HepG2 (cell line): ENCODE results near the gene STK32C. TPM values are rescaled to one million over a fixed set of nuclear protein-coding genes. Genes with fewer than 3 reads are reported as not detected.
A peak's percentile ranks its signal among the peaks of the same experiment; 100 is the strongest.

Source experiments
- FOXJ3 ChIP-seq: sonication (generic); formaldehyde crosslinking; IDR thresholded peaks from 2 replicates; pipeline ENCODE4 v1.4.0; 2020; ENCODE audit warnings: missing genetic modification reagents, mild to moderate bottlenecking, borderline replicate concordance
- LCORL ChIP-seq, 2 experiments: fragments of 450-650 bp in 1 of 2; sonication (generic) in 1 of 2; formaldehyde crosslinking in 1 of 2; IDR thresholded peaks; 2 replicates each; pipeline versions ENCODE4 v1.5.0 to v1.6.1; 2017 to 2020; ENCODE audit warnings: antibody characterized with exemption in 1 of 2, missing genetic modification reagents in 1 of 2
- MED1 ChIP-seq: sonication (generic); formaldehyde crosslinking; IDR thresholded peaks from 2 replicates; pipeline ENCODE4 v1.4.0; 2020; ENCODE audit warnings: missing genetic modification reagents
- MNT ChIP-seq: fragments of 450-650 bp; IDR thresholded peaks from 2 replicates; pipeline ENCODE4 v1.6.1; 2016
- MYC ChIP-seq: sonication (generic); formaldehyde crosslinking; IDR thresholded peaks from 2 replicates; pipeline ENCODE4 v1.9.0; 2021; ENCODE audit warnings: missing genetic modification reagents, borderline replicate concordance
- NR2F2 ChIP-seq: IDR thresholded peaks from 2 replicates; pipeline ENCODE4 v1.6.1; 2012; ENCODE audit warnings: low read depth, inconsistent platforms, borderline replicate concordance
- RARG ChIP-seq: sonication (generic); formaldehyde crosslinking; IDR thresholded peaks from 2 replicates; pipeline ENCODE4 v1.4.0; 2020; ENCODE audit warnings: low read depth, mild to moderate bottlenecking, missing genetic modification reagents
- RERE ChIP-seq: IDR thresholded peaks from 2 replicates; pipeline ENCODE4 v1.6.1; 2016; ENCODE audit warnings: low read depth, missing genetic modification reagents, missing compliant biosample characterization
- ZNF12 ChIP-seq: sonication (generic); formaldehyde crosslinking; IDR thresholded peaks from 2 replicates; pipeline ENCODE4 v1.5.0; 2020; ENCODE audit warnings: missing genetic modification reagents
- ZNF292 ChIP-seq: sonication (generic); formaldehyde crosslinking; IDR thresholded peaks from 2 replicates; pipeline ENCODE4 v1.8.1; 2022; ENCODE audit warnings: mild to moderate bottlenecking, low read depth, missing genetic modification reagents, borderline replicate concordance
- ZNF30 ChIP-seq: sonication (generic); formaldehyde crosslinking; IDR thresholded peaks from 2 replicates; pipeline ENCODE4 v1.5.0; 2020; ENCODE audit warnings: mild to moderate bottlenecking, missing genetic modification reagents
- ZNF576 ChIP-seq: sonication (generic); formaldehyde crosslinking; IDR thresholded peaks from 2 replicates; pipeline ENCODE4 v1.4.0; 2020; ENCODE audit warnings: mild to moderate bottlenecking, missing genetic modification reagents
- ZNF607 ChIP-seq: sonication (generic); formaldehyde crosslinking; IDR thresholded peaks from 2 replicates; pipeline ENCODE4 v1.5.1; 2020; ENCODE audit warnings: missing genetic modification reagents, mild to moderate bottlenecking, borderline replicate concordance
- polyA plus RNA-seq, 8 experiments: library from polyadenylated mRNA; depleted of rRNA in 3 of 8; stranded (reverse) in 7 of 8; unstranded in 1 of 8; fragments of >200 nt; fragmentation: Illumina TruSeq in 4 of 8; extraction: Trizol in 4 of 8; gene quantifications; 2 replicates each; pipeline versions ENCODE4 v1.2.1 to v1.2.3, GENCODE V29; 2011 to 2016; ENCODE audit warnings: low read depth in 4 of 8, missing spikeins in 1 of 8, mixed read lengths in 1 of 8; ENCODE audit not compliant: insufficient read depth in 1 of 8
- total RNA-seq, 5 experiments: library from RNA; depleted of rRNA; stranded (reverse); fragments of >200 nt; fragmentation: Illumina TruSeq; extraction: Trizol; gene quantifications; 2 replicates each; pipeline ENCODE4 v1.2.3, GENCODE V29; 2016; ENCODE audit warnings: low read depth in 1 of 5
- TF ChIP-seq, protein P1 (sequence below): sonication (generic); formaldehyde crosslinking; IDR thresholded peaks from 2 replicates; pipeline ENCODE4 v1.5.0; 2020; ENCODE audit warnings: mild to moderate bottlenecking, low read depth, missing genetic modification reagents, borderline replicate concordance
- TF ChIP-seq, protein P2 (sequence below): sonication (generic); formaldehyde crosslinking; IDR thresholded peaks from 2 replicates; pipeline ENCODE4 v1.4.0; 2020; ENCODE audit warnings: missing genetic modification reagents, low read depth, mild to moderate bottlenecking, borderline replicate concordance
- TF ChIP-seq, protein P3 (sequence below): sonication (generic); formaldehyde crosslinking; IDR thresholded peaks from 2 replicates; pipeline ENCODE4 v1.4.0; 2020; ENCODE audit warnings: missing genetic modification reagents

Gene STK32C
- total and polyA plus RNA-seq, 2 of the 13 experiments (the other 11 are each of a cell fraction or from before 2014, with no cell fraction given): 10.9 to 19.4 TPM

- TF ChIP-seq ZNF576 (CRISPR knock-in tag): no peak
- TF ChIP-seq, protein P1, sequence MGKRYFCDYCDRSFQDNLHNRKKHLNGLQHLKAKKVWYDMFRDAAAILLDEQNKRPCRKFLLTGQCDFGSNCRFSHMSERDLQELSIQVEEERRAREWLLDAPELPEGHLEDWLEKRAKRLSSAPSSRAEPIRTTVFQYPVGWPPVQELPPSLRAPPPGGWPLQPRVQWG (CRISPR knock-in tag): no peak
- TF ChIP-seq RARG: no peak
- TF ChIP-seq FOXJ3 (CRISPR knock-in tag): no peak
- no peak for TF ChIP-seq ZNF292 (CRISPR knock-in tag)
- TF ChIP-seq, protein P2, sequence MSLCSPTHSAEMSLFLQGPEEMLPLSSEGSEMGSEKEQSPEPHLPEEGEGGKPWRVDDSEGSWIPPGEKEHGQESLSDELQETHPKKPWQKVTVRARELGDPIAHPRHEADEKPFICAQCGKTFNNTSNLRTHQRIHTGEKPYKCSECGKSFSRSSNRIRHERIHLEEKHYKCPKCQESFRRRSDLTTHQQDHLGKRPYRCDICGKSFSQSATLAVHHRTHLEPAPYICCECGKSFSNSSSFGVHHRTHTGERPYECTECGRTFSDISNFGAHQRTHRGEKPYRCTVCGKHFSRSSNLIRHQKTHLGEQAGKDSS (CRISPR knock-in tag): no peak
- TF ChIP-seq LCORL (IDR thresholded peaks at IDR 0.05): no peak
- TF ChIP-seq LCORL (CRISPR knock-in tag; IDR thresholded peaks at IDR 0.05): no peak
- no peak for TF ChIP-seq ZNF12 (CRISPR knock-in tag)
- no peak for TF ChIP-seq RERE
- TF ChIP-seq ZNF30 (CRISPR knock-in tag): no peak
- TF ChIP-seq ZNF607 (CRISPR knock-in tag): 0 out of 2 replicates have a peak, but pooled peaks have one; percentile 35
- TF ChIP-seq, protein P3, sequence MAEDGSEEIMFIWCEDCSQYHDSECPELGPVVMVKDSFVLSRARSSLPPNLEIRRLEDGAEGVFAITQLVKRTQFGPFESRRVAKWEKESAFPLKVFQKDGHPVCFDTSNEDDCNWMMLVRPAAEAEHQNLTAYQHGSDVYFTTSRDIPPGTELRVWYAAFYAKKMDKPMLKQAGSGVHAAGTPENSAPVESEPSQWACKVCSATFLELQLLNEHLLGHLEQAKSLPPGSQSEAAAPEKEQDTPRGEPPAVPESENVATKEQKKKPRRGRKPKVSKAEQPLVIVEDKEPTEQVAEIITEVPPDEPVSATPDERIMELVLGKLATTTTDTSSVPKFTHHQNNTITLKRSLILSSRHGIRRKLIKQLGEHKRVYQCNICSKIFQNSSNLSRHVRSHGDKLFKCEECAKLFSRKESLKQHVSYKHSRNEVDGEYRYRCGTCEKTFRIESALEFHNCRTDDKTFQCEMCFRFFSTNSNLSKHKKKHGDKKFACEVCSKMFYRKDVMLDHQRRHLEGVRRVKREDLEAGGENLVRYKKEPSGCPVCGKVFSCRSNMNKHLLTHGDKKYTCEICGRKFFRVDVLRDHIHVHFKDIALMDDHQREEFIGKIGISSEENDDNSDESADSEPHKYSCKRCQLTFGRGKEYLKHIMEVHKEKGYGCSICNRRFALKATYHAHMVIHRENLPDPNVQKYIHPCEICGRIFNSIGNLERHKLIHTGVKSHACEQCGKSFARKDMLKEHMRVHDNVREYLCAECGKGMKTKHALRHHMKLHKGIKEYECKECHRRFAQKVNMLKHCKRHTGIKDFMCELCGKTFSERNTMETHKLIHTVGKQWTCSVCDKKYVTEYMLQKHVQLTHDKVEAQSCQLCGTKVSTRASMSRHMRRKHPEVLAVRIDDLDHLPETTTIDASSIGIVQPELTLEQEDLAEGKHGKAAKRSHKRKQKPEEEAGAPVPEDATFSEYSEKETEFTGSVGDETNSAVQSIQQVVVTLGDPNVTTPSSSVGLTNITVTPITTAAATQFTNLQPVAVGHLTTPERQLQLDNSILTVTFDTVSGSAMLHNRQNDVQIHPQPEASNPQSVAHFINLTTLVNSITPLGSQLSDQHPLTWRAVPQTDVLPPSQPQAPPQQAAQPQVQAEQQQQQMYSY: no peak
- TF ChIP-seq NR2F2: no peak
- no peak for TF ChIP-seq MED1 (CRISPR knock-in tag)
- no peak for TF ChIP-seq MYC (CRISPR knock-in tag)
- TF ChIP-seq MNT: no peak
Measured at GRCh38 chr10:132294561-132295318, 13.0 kb downstream of the STK32C start (continued).
